H1 (cell line): ENCODE data around the gene PPY. TPM values are rescaled to one million over a fixed set of nuclear protein-coding genes. Genes with fewer than 3 reads are reported as not detected.

ENCODE experiments used
- CTCF ChIA-PET: fragments of 300-600 bp; sonication (Branson Sonifier 250); formaldehyde crosslinking; loops from one replicate; lab custom pipeline; 2021; ENCODE audit not compliant: partially characterized antibody; lab: Charles Lee
- POLR2A ChIA-PET: fragments of 300-600 bp; sonication (Branson Sonifier 250); formaldehyde crosslinking; loops from one replicate; lab custom pipeline; 2021; ENCODE audit warnings: inconsistent platforms; ENCODE audit not compliant: partially characterized antibody; lab: Charles Lee
- DNase-seq, 2 experiments: peaks; one replicate each; pipeline versions ENCODE4 v3.0.0 to v3.0.0-alpha.2; 2010 to 2022; ENCODE audit warnings: low spot score in 2 of 2, low read depth in 1 of 2, mixed read lengths in 1 of 2
- FAIRE-seq: peaks from 2 replicates; lab custom pipeline; 2011; peaks lifted over from hg19 to GRCh38; lab: Jason Lieb, UNC
- H2AFZ ChIP-seq: 2 replicates; pipeline ENCODE4 v1.8.1; 2012; ENCODE audit warnings: low read length, inconsistent platforms
- H2AK5ac ChIP-seq: 2 replicates; pipeline ENCODE4 v1.6.1; 2013; ENCODE audit warnings: low read depth, low read length
- H2BK120ac ChIP-seq: replicated peaks from 2 replicates; pipeline ENCODE3; 2013; ENCODE audit warnings: low read depth, low read length, inconsistent platforms
- H2BK12ac ChIP-seq: 2 replicates; pipeline ENCODE4 v1.6.1; 2013; ENCODE audit warnings: low read depth, low read length
- H2BK15ac ChIP-seq: 2 replicates; pipeline ENCODE4 v1.6.1; 2013; ENCODE audit warnings: low read length
- H2BK20ac ChIP-seq: 2 replicates; pipeline ENCODE4 v1.6.1; 2013; ENCODE audit warnings: low read length
- H2BK5ac ChIP-seq: 2 replicates; pipeline ENCODE4 v1.6.1; 2013; ENCODE audit warnings: low read depth, low read length
- H3K14ac ChIP-seq: 2 replicates; pipeline ENCODE4 v1.6.1; 2013; ENCODE audit warnings: inconsistent platforms; ENCODE audit not compliant: insufficient read length
- H3K18ac ChIP-seq: 2 replicates; pipeline ENCODE4 v1.6.1; 2013; ENCODE audit warnings: low read length; ENCODE audit errors: extremely low read depth
- H3K23ac ChIP-seq: 2 replicates; pipeline ENCODE4 v1.6.1; 2013; ENCODE audit warnings: inconsistent platforms; ENCODE audit not compliant: insufficient read length
- H3K23me2 ChIP-seq: 2 replicates; pipeline ENCODE4 v1.6.1; 2013; ENCODE audit warnings: low read depth, low read length
- H3K27ac ChIP-seq: 2 replicates; pipeline ENCODE4 v1.6.1; 2011; ENCODE audit warnings: low read depth, low read length, inconsistent platforms
- H3K27me3 ChIP-seq, 4 experiments: replicated peaks in 1 of 4; 1 replicate in 1 of 4; 2 replicates in 3 of 4; pipeline versions ENCODE4 v1.6.1 to v1.8.1; 2011 to 2013; ENCODE audit warnings: low read length in 3 of 4, mild to moderate bottlenecking in 3 of 4, inconsistent platforms in 2 of 4, mixed read lengths in 2 of 4, moderate library complexity in 1 of 4; ENCODE audit not compliant: control insufficient read depth in 3 of 4, insufficient read depth in 3 of 4; ENCODE audit errors: extremely low read depth in 1 of 4
- H3K36me3 ChIP-seq, 4 experiments: 2 replicates each; pipeline versions ENCODE4 v1.6.1 to v1.8.1; 2011 to 2013; ENCODE audit warnings: mild to moderate bottlenecking in 4 of 4, low read length in 3 of 4, moderate library complexity in 2 of 4, control low read depth in 1 of 4, inconsistent platforms in 1 of 4; ENCODE audit not compliant: insufficient read depth in 4 of 4, control insufficient read depth in 2 of 4
- H3K4ac ChIP-seq: replicated peaks from 2 replicates; pipeline ENCODE3; 2013; ENCODE audit warnings: low read length, low read depth, mixed read lengths, inconsistent platforms; ENCODE audit not compliant: insufficient read length
- H3K4me1 ChIP-seq, 4 experiments: replicated peaks in 1 of 4; 1 replicate in 1 of 4; 2 replicates in 3 of 4; pipeline versions ENCODE4 v1.6.1 to v1.8.1; 2011 to 2013; ENCODE audit warnings: low read length in 3 of 4, inconsistent platforms in 2 of 4, mixed read lengths in 1 of 4; ENCODE audit not compliant: insufficient read depth in 4 of 4, control insufficient read depth in 3 of 4
- H3K4me2 ChIP-seq, 2 experiments: 2 replicates each; pipeline versions ENCODE4 v1.6.1 to v1.8.1; 2011 to 2013; ENCODE audit warnings: low read depth in 2 of 2, low read length in 2 of 2, control low read depth in 1 of 2, inconsistent platforms in 1 of 2, mild to moderate bottlenecking in 1 of 2; ENCODE audit not compliant: insufficient read depth in 1 of 2
- H3K4me3 ChIP-seq, 4 experiments: fragments of 200-600, 300-600 bp in 1 of 4; sonication (generic), shearing (Covaris generic), sonication (Bioruptor Twin) in 1 of 4; 2 replicates each; pipeline versions ENCODE4 v1.5.1 to v1.8.1; 2011 to 2016; ENCODE audit warnings: low read length in 4 of 4, low read depth in 3 of 4, control low read depth in 2 of 4, inconsistent platforms in 2 of 4, mild to moderate bottlenecking in 2 of 4, mixed read lengths in 1 of 4, moderate library complexity in 1 of 4; ENCODE audit not compliant: insufficient read depth in 2 of 4; ENCODE audit errors: extremely low read depth in 1 of 4
- H3K56ac ChIP-seq: replicated peaks from 2 replicates; pipeline ENCODE3; 2013; ENCODE audit warnings: low read depth, mild to moderate bottlenecking, mixed read lengths, low read length, inconsistent platforms; ENCODE audit not compliant: insufficient read length
- H3K79me1 ChIP-seq: 2 replicates; pipeline ENCODE4 v1.6.1; 2013; ENCODE audit warnings: low read depth, low read length, control low read depth
- H3K79me2 ChIP-seq, 2 experiments: 2 replicates each; pipeline versions ENCODE4 v1.6.1 to v1.8.1; 2012 to 2013; ENCODE audit warnings: low read length in 2 of 2, mild to moderate bottlenecking in 2 of 2, inconsistent platforms in 1 of 2; ENCODE audit not compliant: insufficient read depth in 2 of 2, control insufficient read depth in 1 of 2
- H3K9ac ChIP-seq, 4 experiments: replicated peaks in 1 of 4; 1 replicate in 1 of 4; 2 replicates in 3 of 4; pipeline versions ENCODE4 v1.6.1 to v1.8.1; 2011 to 2013; ENCODE audit warnings: low read depth in 3 of 4, low read length in 3 of 4, control low read depth in 2 of 4, mild to moderate bottlenecking in 2 of 4, moderate library complexity in 2 of 4, inconsistent platforms in 1 of 4; ENCODE audit errors: extremely low read depth in 1 of 4
- H3K9me3 ChIP-seq, 2 experiments: 2 replicates each; pipeline versions ENCODE4 v1.6.1 to v1.8.1; 2012 to 2013; ENCODE audit warnings: mild to moderate bottlenecking in 2 of 2, moderate library complexity in 2 of 2, control low read depth in 1 of 2, inconsistent platforms in 1 of 2, low read depth in 1 of 2, low read length in 1 of 2, mixed read lengths in 1 of 2; ENCODE audit not compliant: insufficient read depth in 2 of 2
- H4K20me1 ChIP-seq, 2 experiments: replicated peaks in 1 of 2; 2 replicates each; pipeline versions ENCODE3 to v1.8.1; 2011 to 2013; ENCODE audit warnings: inconsistent platforms in 2 of 2, low read length in 2 of 2, mild to moderate bottlenecking in 1 of 2; ENCODE audit not compliant: insufficient read depth in 2 of 2, control insufficient read depth in 1 of 2
- H4K5ac ChIP-seq: 2 replicates; pipeline ENCODE4 v1.6.1; 2013; ENCODE audit warnings: low read length, low read depth, mixed read lengths, inconsistent platforms; ENCODE audit not compliant: insufficient read length
- H4K8ac ChIP-seq: 2 replicates; pipeline ENCODE4 v1.8.0; 2013; ENCODE audit warnings: mild to moderate bottlenecking, moderate library complexity, low read length, inconsistent platforms; ENCODE audit not compliant: insufficient read depth; ENCODE audit errors: extremely low read depth
- H4K91ac ChIP-seq: replicated peaks from 2 replicates; pipeline ENCODE3; 2013; ENCODE audit warnings: low read length, mixed read lengths, inconsistent platforms; ENCODE audit not compliant: insufficient read length
- BCL11A ChIP-seq, 2 experiments: IDR thresholded peaks; one replicate each; pipeline ENCODE4 v1.6.1; 2011; ENCODE audit warnings: low read depth in 2 of 2, low read length in 2 of 2, mild to moderate bottlenecking in 2 of 2
- CBX8 ChIP-seq: fragments of 300-800, 300-1000 bp; sonication (generic); IDR thresholded peaks from 2 replicates; pipeline ENCODE4 v1.7.1; 2016; ENCODE audit warnings: low read depth, low read length, borderline replicate concordance
- CREB1 ChIP-seq: IDR thresholded peaks from 2 replicates; pipeline ENCODE4 v1.6.1; 2012; ENCODE audit warnings: inconsistent platforms
- EGR1 ChIP-seq: IDR thresholded peaks from 2 replicates; pipeline ENCODE4 v1.6.1; 2011; ENCODE audit warnings: low read depth, low read length, borderline replicate concordance
- HDAC6 ChIP-seq: IDR thresholded peaks from one replicate; pipeline ENCODE4 v1.7.1; 2012; ENCODE audit warnings: low read depth, mild to moderate bottlenecking, inconsistent platforms, low read length, moderate library complexity
- KDM4A ChIP-seq: IDR thresholded peaks from one replicate; pipeline ENCODE4 v1.7.1; 2012; ENCODE audit warnings: low read depth, mild to moderate bottlenecking, moderate library complexity, low read length, inconsistent platforms; ENCODE audit not compliant: severe bottlenecking
- KDM5A ChIP-seq: fragments of 200-600 bp; IDR thresholded peaks from 2 replicates; pipeline ENCODE4 v1.7.1; 2012; ENCODE audit warnings: mild to moderate bottlenecking, low read length, inconsistent platforms, mixed read lengths
- MAFK ChIP-seq: IDR thresholded peaks from 2 replicates; pipeline ENCODE4 v1.6.1; 2012; ENCODE audit warnings: low read depth, mild to moderate bottlenecking, improper control_type of control experiment, low read length
- NRF1 ChIP-seq: IDR thresholded peaks from 2 replicates; pipeline ENCODE4 v1.6.1; 2011; ENCODE audit warnings: mild to moderate bottlenecking, low read depth, low read length, improper control_type of control experiment
- RNF2 ChIP-seq: fragments of 200-900, 300-1000 bp; sonication (generic); IDR thresholded peaks from 2 replicates; pipeline ENCODE4 v1.7.1; 2016; ENCODE audit warnings: borderline replicate concordance, low read depth, mild to moderate bottlenecking, antibody characterized with exemption, low read length; ENCODE audit not compliant: poor library complexity, severe bottlenecking; ENCODE audit errors: missing control alignments
- RXRA ChIP-seq: IDR thresholded peaks from 2 replicates; pipeline ENCODE4 v1.6.1; 2011; ENCODE audit warnings: low read depth, mild to moderate bottlenecking, low read length, moderate library complexity; ENCODE audit not compliant: insufficient read depth
- SP2 ChIP-seq: IDR thresholded peaks from 2 replicates; pipeline ENCODE4 v1.6.1; 2012; ENCODE audit warnings: mild to moderate bottlenecking, low read length, inconsistent platforms
- TAF1 ChIP-seq: IDR thresholded peaks from 2 replicates; pipeline ENCODE4 v1.6.1; 2011; ENCODE audit warnings: mild to moderate bottlenecking, low read depth, low read length
- WGBS, 2 experiments: shearing (Covaris generic) in 1 of 2; methylation state at CpG; one replicate each; pipeline versions ENCODE4 v1.1.6 to v1.1.7; 2013 to 2015; ENCODE audit warnings: low lambda C conversion rate in 2 of 2, mixed read lengths in 2 of 2, inconsistent platforms in 1 of 2, low coverage in 1 of 2, missing lambda C conversion rate in 1 of 2; ENCODE audit not compliant: insufficient replicate concordance in 2 of 2, insufficient coverage in 1 of 2, insufficient read length in 1 of 2; ENCODE audit errors: extremely low coverage in 1 of 2, missing lambda C conversion rate in 1 of 2; 5-methylcytosine and 5-hydroxymethylcytosine counted together
- polyA plus RNA-seq, 7 experiments: library from polyadenylated mRNA; depleted of rRNA in 3 of 7; stranded (reverse) in 5 of 7; unstranded in 2 of 7; fragments of >200 nt in 5 of 7; fragments of 200-250 nt in 2 of 7; gene quantifications; 1 replicate in 5 of 7; 2 replicates in 1 of 7; 4 replicates in 1 of 7; pipeline versions ENCODE4 v1.2.1 to v1.2.3, GENCODE V29; 2011 to 2013; ENCODE audit warnings: missing spikeins in 2 of 7, mixed read lengths in 2 of 7
- total RNA-seq: library from RNA; stranded (reverse); fragmentation: NEBNext Ultra II Directional; extraction: Animal tissue kit (Norgen Biotek cat#: 25700); gene quantifications from 2 replicates; pipeline ENCODE4 v1.2.1, GENCODE V29; 2021

PPY gene
- total and polyA plus RNA-seq, 2 of the 8 experiments (the other 6 are each of a cell fraction or from before 2014, with no cell fraction given), result 0.26 TPM; not detected in 1

- Histone ChIP-seq H2BK5ac (no peak overlapping the region), H3K79me1 (no peaks in the 10 kb centered on the region), H3K56ac (no peak overlapping the region), H3K9ac (no peak overlapping the region), H3K27ac (no peak overlapping the region), H3K4me3 (no peak overlapping the region), H3K9me3 (no peaks in the 10 kb centered on the region), H4K20me1 (peaks cover 0 to 7% of the 10 kb centered on the region in 2 experiments), H2BK12ac (no peak overlapping the region), H2BK120ac (no peak overlapping the region), H3K4me1 (peaks cover 4 to 18% (median 14%) of the 10 kb centered on the region in 4 experiments), H4K8ac (no peak overlapping the region), H4K5ac (no peak overlapping the region), H2AFZ (no peak overlapping the region), H3K36me3 (no peaks in the 10 kb centered on the region; a peak in 1 of 8 replicates), H3K79me2 (no peaks in the 10 kb centered on the region), H3K4me2 (no peak overlapping the region), H3K23ac (no peak overlapping the region), H3K23me2 (peaks cover 27% of the 10 kb centered on the region), H3K27me3 (peaks cover 0 to 17% (median 14%) of the 10 kb centered on the region in 4 experiments; a peak in 4 of 7 replicates), H3K4ac (no peak overlapping the region), H2BK15ac (no peak overlapping the region), H3K14ac (no peak overlapping the region), H3K18ac (no peak overlapping the region), H2AK5ac (0 out of 2 replicates have a peak overlapping the region, but pooled peaks have one; percentile 82), H2BK20ac (no peak overlapping the region), H4K91ac (no peak overlapping the region)
- ChIA-PET CTCF (interaction anchor here (0.6 to 25.8 kb wide), 35 partner anchors 8 to 235 kb away, joined by 3 to 403 read pairs (median 7); partner anchors contain the start of genes CD300LG, DUSP3, NAGS and PPY), POLR2A (interaction anchor here (0.6 to 1.0 kb wide), 5 partner anchors 33 to 224 kb away, joined by 3 to 5 read pairs (median 3); partner anchors contain the start of gene PYY)
- DNase-seq (no peak), FAIRE-seq (no peak)
- WGBS, 2 experiments, result 68% methylated on average over 7 of the region's 7 CpGs; no CpG with 5 or more reads in 1 of the 2 experiments
- no peak for TF ChIP-seq MAFK
- TF ChIP-seq KDM5A, result no peak
- no peak for TF ChIP-seq CREB1
- TF ChIP-seq HDAC6, result no peak
- no peak for TF ChIP-seq TAF1
- no peak for TF ChIP-seq KDM4A
- TF ChIP-seq BCL11A (IDR thresholded peaks at IDR 0.05; ENCODE audit: low read depth in 2 of 2, low read length in 2 of 2), result no peak
- no peak for TF ChIP-seq EGR1
- no peak for TF ChIP-seq SP2
- no peak for TF ChIP-seq RNF2
- TF ChIP-seq CBX8, result no peak
- TF ChIP-seq NRF1, result no peak
- no peak for TF ChIP-seq RXRA
Observed at GRCh38 chr17:43909537-43910231, 32.6 kb downstream of the PPY start.
